Pulmonary artery endothelial cell (primary cell): ENCODE results near the gene EAPP. TPM values are rescaled to one million over a fixed set of nuclear protein-coding genes. Genes with fewer than 3 reads are reported as not detected.
A peak's percentile ranks its signal among the peaks of the same experiment; 100 is the strongest.
"Not testable (repeated sequence)": the region's sequence is repeated elsewhere in the genome, so short reads cannot be mapped to it uniquely, and the experiment has no call there.

Experiments
- DNase-seq: peaks from one replicate; pipeline ENCODE4 v3.0.0-alpha.2; 2011; ENCODE audit warnings: low read depth, low spot score
- total RNA-seq: library from RNA; depleted of rRNA; stranded (reverse); fragments of >200 nt; gene quantifications from 2 replicates; pipeline ENCODE4 v1.2.3, GENCODE V29; 2014

EAPP gene
- total RNA-seq, 1 donor from 2014 or later: 42.8 TPM

DNA sequence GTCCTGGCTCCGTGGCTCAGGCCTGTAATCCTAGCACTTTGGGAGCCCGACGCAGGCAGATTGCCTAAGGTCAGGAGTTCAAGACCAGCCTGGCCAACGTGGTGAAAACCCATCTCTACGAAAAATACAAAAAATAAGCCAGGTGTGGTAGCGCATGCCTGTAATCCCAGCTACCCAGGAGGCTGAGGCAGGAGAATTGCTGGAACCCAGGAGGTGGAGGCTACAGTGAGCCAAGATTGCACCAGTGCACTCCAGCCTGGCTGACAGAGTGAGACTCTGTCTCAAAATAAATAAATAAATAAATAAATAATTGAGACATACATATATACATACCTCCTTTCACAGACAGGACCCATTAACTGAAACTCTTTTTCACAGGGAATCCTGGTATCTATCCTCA lies 1.4 kb downstream of the EAPP start:
- DNase-seq: not testable (repeated sequence)

- no peak for DNase-seq
These were observed 1.9 kb downstream of the EAPP start for GRCh38 chr14:34537677-34538009.

DNA sequence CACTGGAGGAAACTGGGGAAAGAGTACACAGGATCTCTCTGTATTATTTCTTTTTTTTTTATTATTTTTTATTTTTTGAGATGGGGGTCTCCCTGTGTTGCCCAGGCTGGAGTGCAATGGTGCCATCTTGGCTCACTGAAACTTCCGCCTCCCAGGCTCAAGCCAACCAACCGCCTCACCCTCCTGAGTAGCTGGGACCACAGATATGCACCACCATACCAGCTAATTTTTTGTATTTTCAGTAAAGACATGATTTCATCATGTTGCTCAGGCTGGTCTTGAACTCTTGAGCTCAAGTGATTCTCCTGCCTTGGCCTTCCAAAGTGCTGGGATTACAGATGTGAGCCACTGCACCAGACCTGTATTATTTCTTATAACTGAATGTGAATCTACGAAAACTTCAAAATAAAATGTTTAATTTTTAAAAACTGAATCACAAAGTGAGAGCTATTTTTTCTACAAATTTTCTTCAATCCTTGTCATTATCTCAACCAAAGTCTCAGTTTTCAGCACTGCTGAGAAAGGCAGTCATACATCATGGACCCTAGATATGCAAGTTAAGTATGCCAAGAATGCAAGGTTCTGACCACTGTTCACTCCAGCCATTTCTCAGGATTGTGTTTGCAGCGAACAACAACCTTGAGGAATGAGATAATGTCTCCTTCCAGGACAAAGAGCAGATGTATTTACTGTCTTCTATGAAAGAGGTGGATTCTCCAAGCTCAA lies 2.4 kb downstream of the EAPP start:
- DNase-seq: no peak

DNA sequence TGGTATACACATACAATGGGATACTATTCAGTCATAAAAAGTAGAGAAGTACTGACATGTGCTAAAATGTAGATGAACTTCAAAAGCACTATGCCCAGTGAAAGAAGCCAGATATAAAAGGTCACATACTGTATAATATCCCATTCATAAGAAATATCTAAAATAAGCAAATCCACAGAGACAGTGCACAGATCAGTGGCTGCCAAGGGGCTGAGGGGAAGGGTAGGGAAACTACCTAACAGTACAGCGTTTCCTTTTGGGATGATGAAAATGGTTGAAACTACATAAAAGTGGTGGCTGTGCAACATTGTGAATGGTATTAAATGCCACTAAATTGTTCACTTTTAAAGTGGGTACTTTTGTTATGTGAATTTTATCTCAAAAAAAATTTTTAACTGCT lies 11.9 kb downstream of the EAPP start:
- DNase-seq: no peak

DNA sequence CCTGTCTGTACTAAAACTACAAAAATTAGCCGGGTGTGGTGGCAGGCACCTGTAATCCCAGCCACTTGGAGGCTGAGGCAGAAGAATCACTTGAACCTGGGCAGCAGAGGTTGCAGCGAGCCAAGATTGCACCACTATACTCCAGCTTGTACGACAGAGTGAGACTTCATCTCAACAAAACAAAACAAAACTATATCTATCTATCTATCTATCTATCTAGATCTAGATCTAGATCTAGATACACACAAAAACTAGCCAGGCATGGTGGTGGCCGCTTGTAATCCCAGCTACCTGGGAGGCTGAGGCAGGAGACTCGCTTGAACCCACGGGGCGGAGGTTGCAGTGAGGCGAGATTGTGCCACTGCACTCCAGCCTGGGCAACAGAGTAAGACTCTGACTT lies 15.3 kb downstream of the EAPP start:
- DNase-seq: not testable (repeated sequence)

DNA sequence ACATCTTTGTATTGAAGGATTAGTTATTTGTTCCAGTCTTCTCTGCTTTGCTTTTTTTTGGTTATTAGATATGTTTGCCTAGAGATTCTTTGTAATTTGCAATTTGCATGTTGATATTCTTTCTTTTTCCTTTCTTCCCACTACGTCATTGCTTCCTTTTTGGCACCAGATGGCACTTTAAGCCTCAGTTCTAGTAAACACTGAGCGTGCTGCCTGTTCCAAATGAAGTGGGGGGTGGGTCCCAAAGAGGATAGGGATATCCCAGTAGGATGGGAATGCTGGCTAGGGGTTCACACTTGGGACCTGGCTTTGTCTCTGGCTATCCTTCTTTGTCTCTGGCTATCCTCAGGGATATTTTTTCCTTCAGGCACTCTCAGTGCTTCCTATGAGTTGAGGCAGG lies 17.0 kb downstream of the EAPP start:
- DNase-seq: peak; percentile 30

GRCh38 chr14:34521071-34521470 lies 18.4 kb downstream of the EAPP start:
- not testable (repeated sequence) for DNase-seq

GRCh38 chr14:34520304-34520970 lies 19.1 kb downstream of the EAPP start:
- not testable (repeated sequence) for DNase-seq

GRCh38 chr14:34507884-34508283 lies 31.6 kb downstream of the EAPP start:
- no peak for DNase-seq

DNA sequence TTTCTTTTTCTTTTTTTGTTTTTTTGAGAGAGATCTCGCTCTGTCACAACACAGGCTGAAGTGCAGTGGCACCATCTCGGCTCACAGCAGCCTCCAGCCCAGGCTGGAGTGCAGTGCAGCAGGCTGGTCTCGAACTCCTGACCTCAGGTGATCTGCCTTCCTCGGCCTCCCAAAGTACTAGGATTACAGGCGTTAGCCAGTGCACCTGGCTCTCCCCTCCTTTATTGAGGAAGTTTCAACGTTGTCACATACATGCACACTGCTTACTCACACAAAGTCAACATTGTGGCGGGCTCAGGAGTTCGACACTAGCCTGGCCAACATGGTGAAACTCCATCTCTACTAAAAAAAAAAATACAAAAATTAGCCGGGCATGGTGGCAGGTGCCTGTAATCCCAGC lies 32.0 kb downstream of the EAPP start:
- DNase-seq: no peak

DNA sequence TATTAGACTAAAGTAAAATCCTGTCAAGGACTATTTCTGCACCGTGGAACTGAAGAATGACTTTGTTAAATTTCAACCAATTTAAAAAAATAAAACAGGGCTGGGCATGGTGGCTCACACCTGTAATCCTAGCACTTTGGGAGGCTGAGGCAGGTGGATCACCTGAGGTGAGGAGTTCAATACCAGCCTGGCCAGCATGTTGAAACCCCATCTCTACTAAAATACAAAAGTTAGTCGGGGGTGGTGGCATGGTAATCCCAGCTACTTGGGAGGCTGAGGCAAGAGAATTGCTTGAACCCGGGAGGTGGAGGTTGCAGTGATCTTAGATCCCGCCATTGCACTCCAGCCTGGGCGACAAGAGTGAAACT lies 34.4 kb downstream of the EAPP start:
- DNase-seq: not testable (repeated sequence)

GRCh38 chr14:34504027-34504426 lies 35.5 kb downstream of the EAPP start:
- not testable (repeated sequence) for DNase-seq

DNA sequence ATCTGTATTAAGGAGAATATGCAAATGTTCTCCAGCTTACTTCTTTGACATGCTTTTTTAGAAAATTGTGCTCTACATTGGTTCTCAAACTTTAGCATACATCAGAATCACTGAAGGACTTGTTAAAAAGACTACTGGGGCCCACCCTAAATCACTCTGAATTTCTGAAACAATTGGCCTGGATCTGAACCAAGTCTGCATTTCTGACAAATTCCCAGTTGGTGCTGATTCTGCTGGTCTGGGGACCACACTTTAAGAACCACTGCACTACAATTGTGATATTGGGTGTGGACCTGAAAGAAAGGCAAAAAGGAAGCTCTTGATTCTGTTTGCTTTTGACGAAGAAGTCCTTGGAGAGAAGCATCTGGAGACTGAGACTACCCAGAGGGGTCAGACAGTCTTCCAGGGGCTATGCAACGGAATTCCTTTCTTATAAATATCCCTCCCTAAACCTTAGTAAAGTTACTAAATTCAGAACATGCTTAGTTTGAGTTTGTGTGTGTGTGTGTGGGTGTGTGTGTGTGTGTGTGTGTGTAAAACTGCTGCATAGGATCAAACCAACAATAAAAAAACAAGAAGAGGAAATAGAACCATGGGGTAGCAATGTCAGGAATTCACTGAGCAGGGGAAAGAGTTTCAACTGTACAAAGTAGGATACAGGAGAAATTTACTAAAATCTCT lies 36.8 kb downstream of the EAPP start:
- DNase-seq: no peak

- no peak for DNase-seq
These were observed 37.5 kb downstream of the EAPP start for GRCh38 chr14:34502001-34502400.

DNA sequence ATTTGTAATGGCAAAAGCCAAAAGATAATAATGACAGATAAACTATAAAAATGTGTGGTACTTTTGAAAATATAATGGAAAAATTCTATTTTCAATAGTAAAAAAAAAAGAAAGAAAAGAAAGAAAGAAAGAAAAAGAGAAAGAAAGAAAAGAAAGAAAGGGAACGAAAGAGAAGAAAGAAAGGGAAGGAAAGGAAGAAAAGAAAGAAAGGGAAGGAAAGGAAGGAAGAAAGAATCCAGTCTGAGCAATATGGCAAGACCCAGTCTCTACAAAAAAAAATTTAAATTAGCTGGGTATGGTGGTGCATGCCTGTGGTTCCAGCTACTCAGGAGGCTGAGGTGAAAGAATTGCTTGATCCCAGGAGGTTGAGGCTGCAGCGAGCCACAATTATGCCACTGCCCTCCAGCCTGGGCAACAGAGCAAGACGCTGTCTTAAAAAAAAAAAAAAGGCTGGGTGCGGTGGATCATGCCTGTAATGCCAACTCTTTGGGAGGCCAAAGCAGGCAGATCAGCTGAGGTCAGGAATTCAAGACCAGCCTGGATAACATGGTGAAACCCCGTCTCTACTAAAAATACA lies 38.4 kb downstream of the EAPP start:
- DNase-seq: no peak

- no peak for DNase-seq
These were observed 40.7 kb downstream of the EAPP start for GRCh38 chr14:34498684-34499412.

GRCh38 chr14:34496679-34497513 lies 42.6 kb downstream of the EAPP start:
- peak; percentile 61 for DNase-seq

DNA sequence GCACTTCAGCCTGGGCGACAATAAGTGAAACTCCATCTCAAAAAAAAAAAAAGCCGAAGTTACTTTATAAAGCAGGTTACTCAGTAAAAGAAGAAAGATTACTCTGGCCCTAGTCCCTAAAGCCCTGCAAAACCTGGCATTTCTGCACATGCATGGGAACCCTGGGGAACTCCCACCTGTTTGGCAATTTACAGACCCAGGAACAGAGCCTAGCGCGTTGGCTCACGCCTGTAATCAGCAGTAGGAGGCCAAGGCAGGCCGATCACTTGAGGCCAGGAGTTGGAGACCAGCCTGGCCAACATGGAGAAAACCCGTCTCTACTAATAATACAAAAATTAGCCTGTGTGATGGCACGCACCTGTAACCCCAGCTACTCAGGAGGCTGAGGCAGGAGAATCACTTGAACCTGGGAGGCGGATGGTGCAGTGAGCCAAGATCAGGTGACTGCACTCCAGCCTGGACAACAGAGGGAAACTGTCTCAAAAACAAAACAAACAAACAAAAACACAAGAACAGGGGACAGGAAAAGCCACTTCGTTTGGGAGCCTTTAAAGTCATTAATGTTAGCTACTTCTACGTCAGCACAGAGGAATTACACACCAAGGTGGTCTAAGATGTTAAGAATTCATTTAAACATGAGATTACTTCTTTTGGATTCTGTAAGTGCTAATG lies 43.4 kb downstream of the EAPP start:
- no peak for DNase-seq

DNA sequence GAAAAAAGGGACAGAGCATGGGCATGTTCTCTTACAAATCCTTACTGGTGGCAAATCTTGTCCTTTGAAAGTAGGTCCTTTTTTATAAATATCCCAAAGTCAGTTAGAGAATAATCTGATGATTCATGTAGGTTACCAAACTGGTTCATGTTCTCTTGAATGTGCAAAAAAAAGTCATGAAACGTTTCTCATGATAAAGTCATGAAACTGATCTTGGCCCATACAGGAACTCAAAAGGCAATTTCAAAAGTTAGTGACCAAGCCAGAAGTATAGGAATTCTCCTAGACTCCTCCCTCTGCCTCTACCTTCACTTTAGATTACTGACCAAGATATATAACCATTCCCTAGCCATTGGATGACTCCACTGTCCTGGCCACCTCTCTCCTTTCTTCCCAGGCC lies 50.2 kb downstream of the EAPP start:
- no peak for DNase-seq

GRCh38 chr14:34488528-34488927 lies 51.0 kb downstream of the EAPP start:
- no peak for DNase-seq
